ENCODE measurements around the gene PLA2G4F. TPM values are rescaled to one million over a fixed set of nuclear protein-coding genes. Genes with fewer than 3 reads are reported as not detected.

Gene PLA2G4F
- total RNA-seq, 1 donor = not detected

DNA sequence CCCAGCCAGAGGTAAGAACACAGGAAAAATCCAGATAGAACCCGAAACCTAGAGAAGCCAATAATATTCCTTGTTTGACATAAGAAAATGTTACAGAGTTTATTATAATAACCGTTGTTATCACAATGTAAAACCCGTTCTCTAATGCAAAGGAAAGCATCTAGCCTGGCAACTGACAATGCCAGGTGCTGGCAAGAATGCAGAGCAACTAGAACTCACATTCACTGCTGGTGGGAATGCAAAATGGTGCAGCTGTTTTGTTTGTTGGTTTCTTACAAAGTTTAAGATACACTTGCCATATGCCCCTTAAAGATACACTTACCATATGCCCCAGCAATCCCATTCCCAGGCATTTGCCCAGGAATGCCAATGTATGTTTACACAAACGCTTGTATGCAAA, 28.3 kb upstream of the PLA2G4F start:
- TF ChIP-seq, protein P1, sequence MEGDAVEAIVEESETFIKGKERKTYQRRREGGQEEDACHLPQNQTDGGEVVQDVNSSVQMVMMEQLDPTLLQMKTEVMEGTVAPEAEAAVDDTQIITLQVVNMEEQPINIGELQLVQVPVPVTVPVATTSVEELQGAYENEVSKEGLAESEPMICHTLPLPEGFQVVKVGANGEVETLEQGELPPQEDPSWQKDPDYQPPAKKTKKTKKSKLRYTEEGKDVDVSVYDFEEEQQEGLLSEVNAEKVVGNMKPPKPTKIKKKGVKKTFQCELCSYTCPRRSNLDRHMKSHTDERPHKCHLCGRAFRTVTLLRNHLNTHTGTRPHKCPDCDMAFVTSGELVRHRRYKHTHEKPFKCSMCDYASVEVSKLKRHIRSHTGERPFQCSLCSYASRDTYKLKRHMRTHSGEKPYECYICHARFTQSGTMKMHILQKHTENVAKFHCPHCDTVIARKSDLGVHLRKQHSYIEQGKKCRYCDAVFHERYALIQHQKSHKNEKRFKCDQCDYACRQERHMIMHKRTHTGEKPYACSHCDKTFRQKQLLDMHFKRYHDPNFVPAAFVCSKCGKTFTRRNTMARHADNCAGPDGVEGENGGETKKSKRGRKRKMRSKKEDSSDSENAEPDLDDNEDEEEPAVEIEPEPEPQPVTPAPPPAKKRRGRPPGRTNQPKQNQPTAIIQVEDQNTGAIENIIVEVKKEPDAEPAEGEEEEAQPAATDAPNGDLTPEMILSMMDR (IDR thresholded peaks at IDR 0.05; ENCODE audit: extremely low read depth, low read depth, low read length) = no peak
- DNase-seq (ENCODE audit: insufficient read length, low spot score, missing footprints) = no peak
- peaks cover 75% of the 10 kb centered on the region for H3K36me3 ChIP-seq (ENCODE audit: insufficient read depth, low read length)

DNA sequence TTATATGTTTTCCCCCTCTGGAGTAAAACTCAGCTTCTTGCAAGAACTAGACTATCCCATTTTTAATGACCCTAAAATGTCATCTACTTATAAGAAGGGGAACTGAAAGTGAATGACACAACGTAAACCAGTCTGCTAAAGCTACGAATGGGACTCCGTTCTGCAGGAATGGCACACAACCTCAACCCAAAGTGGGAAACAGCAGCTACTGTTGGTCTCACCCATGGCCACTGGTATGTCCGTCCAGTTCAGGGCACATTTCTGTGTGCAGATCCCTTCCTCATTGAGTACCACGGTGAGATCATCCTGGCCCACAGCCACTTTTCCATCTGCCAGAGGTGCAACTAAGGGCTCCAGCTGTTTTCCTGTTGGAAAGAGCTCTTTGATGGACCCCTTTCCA, 27.9 kb upstream of the PLA2G4F start:
- peaks cover 75% of the 10 kb centered on the region for H3K36me3 ChIP-seq (ENCODE audit: insufficient read depth, low read length)
- H3K4me1 ChIP-seq (ENCODE audit: insufficient read depth, low read length) = no peaks in the 10 kb centered on the region
- peak; percentile 48 for DNase-seq (ENCODE audit: insufficient read length, low spot score, missing footprints)
- TF ChIP-seq, protein P1 (IDR thresholded peaks at IDR 0.05; ENCODE audit: extremely low read depth, low read depth, low read length) = no peak
- H3K79me2 ChIP-seq (ENCODE audit: insufficient read depth, low read length) = no peaks in the 10 kb centered on the region
- no peaks in the 10 kb centered on the region for H3K27me3 ChIP-seq (ENCODE audit: insufficient read depth, low read length)
- no peak overlapping the region for H3K27ac ChIP-seq (ENCODE audit: low read depth, low read length)
- no peak overlapping the region for H3K4me2 ChIP-seq (ENCODE audit: insufficient read depth, low read length)
- H4K20me1 ChIP-seq (ENCODE audit: insufficient read depth, low read length) = no peaks in the 10 kb centered on the region
- no peaks in the 10 kb centered on the region for H3K9me3 ChIP-seq (ENCODE audit: low read depth, low read length)
- no peak overlapping the region for H3K4me3 ChIP-seq (ENCODE audit: insufficient read depth, low read length)
- no peak overlapping the region for H2AFZ ChIP-seq (ENCODE audit: low read length)

More for the DNA sequence above, 28.3 kb upstream of the PLA2G4F start:
- H3K79me2 ChIP-seq (ENCODE audit: insufficient read depth, low read length) = no peaks in the 10 kb centered on the region
- no peaks in the 10 kb centered on the region for H4K20me1 ChIP-seq (ENCODE audit: insufficient read depth, low read length)
- no peaks in the 10 kb centered on the region for H3K4me1 ChIP-seq (ENCODE audit: insufficient read depth, low read length)
- H3K27ac ChIP-seq (ENCODE audit: low read depth, low read length) = no peak overlapping the region
- H3K4me2 ChIP-seq (ENCODE audit: insufficient read depth, low read length) = no peak overlapping the region
- H3K27me3 ChIP-seq (ENCODE audit: insufficient read depth, low read length) = no peaks in the 10 kb centered on the region
- no peaks in the 10 kb centered on the region for H3K9me3 ChIP-seq (ENCODE audit: low read depth, low read length)
- no peak overlapping the region for H3K4me3 ChIP-seq (ENCODE audit: insufficient read depth, low read length)
- no peak overlapping the region for H2AFZ ChIP-seq (ENCODE audit: low read length)

DNA sequence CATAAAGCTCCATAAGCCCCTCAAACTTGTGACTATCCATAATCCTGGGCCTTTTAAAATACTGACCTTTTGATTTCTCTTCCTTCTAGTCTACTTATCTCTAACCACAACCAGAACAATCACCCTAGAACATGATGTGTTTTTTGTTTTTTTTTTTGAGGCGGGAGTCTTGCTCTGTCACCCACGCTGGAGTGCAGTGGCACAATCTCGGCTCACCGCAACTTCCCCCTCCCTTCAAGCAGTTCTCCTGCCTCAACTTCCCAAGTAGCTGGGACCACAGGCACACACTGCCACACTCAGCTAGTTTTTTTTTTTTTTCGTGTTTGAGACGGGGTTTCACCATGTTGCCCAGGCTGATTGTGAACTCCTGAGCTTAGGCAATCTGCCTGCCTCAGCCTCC, 26.5 kb upstream of the PLA2G4F start:
- H3K4me1 ChIP-seq (ENCODE audit: insufficient read depth, low read length) = no peaks in the 10 kb centered on the region
- H4K20me1 ChIP-seq (ENCODE audit: insufficient read depth, low read length) = no peaks in the 10 kb centered on the region
- no peaks in the 10 kb centered on the region for H3K9me3 ChIP-seq (ENCODE audit: low read depth, low read length)
- peaks cover 77% of the 10 kb centered on the region for H3K36me3 ChIP-seq (ENCODE audit: insufficient read depth, low read length)
- H3K4me2 ChIP-seq (ENCODE audit: insufficient read depth, low read length) = no peak overlapping the region
- TF ChIP-seq, protein P1 (IDR thresholded peaks at IDR 0.05; ENCODE audit: extremely low read depth, low read depth, low read length) = no peak
- no peak overlapping the region for H3K4me3 ChIP-seq (ENCODE audit: insufficient read depth, low read length)
- H3K27ac ChIP-seq (ENCODE audit: low read depth, low read length) = no peak overlapping the region
- no peak for DNase-seq (ENCODE audit: insufficient read length, low spot score, missing footprints)
- no peaks in the 10 kb centered on the region for H3K27me3 ChIP-seq (ENCODE audit: insufficient read depth, low read length)
- no peak overlapping the region for H2AFZ ChIP-seq (ENCODE audit: low read length)
- H3K79me2 ChIP-seq (ENCODE audit: insufficient read depth, low read length) = no peaks in the 10 kb centered on the region

DNA sequence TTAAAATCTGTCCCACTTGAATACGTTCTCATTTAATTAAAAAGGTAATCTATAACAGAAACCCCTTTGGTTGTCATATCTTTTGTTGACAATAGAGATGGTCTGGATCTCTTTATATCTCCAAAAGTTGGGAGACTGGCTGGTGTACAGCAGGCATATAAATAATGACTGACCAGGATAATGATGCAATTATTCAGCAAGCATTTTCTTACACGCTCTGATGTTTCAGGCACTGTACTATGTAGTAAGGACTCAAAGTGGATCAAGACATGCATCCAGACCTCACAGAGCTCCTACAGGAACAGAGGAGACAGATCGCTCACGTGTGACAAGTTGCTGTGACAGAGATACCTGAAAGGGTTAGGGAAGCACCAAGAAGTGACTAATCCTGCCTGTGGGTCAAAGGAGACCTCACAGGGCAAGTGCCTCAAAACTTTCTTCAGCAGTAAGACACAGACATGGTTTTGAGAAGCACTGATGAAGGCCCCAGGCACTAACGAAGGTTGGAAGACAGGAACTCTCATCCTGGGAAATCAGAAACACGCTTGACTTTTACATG, 26.0 kb upstream of the PLA2G4F start:
- TF ChIP-seq, protein P1 (IDR thresholded peaks at IDR 0.05; ENCODE audit: extremely low read depth, low read depth, low read length) = no peak
- peaks cover 76% of the 10 kb centered on the region for H3K36me3 ChIP-seq (ENCODE audit: insufficient read depth, low read length)

More for the DNA sequence above, 26.0 kb upstream of the PLA2G4F start:
- Histone ChIP-seq H3K27me3 (ENCODE audit: insufficient read depth, low read length) (no peaks in the 10 kb centered on the region), H2AFZ (ENCODE audit: low read length) (no peak overlapping the region), H3K79me2 (ENCODE audit: insufficient read depth, low read length) (no peaks in the 10 kb centered on the region), H3K27ac (ENCODE audit: low read depth, low read length) (no peak overlapping the region), H3K4me2 (ENCODE audit: insufficient read depth, low read length) (no peak overlapping the region), H4K20me1 (ENCODE audit: insufficient read depth, low read length) (no peaks in the 10 kb centered on the region), H3K9me3 (ENCODE audit: low read depth, low read length) (no peaks in the 10 kb centered on the region), H3K4me1 (ENCODE audit: insufficient read depth, low read length) (no peaks in the 10 kb centered on the region), H3K4me3 (ENCODE audit: insufficient read depth, low read length) (no peak overlapping the region)
- DNase-seq (ENCODE audit: insufficient read length, low spot score, missing footprints) = no peak
